NCI-H1930 (cell line): Measurements from ENCODE around the gene TMEM14C.

Experiments
- DNase-seq, 2 experiments: peaks; one replicate each; lab custom pipeline; 2025; lab: John Stamatoyannopoulos, UW

TMEM14C gene

DNA sequence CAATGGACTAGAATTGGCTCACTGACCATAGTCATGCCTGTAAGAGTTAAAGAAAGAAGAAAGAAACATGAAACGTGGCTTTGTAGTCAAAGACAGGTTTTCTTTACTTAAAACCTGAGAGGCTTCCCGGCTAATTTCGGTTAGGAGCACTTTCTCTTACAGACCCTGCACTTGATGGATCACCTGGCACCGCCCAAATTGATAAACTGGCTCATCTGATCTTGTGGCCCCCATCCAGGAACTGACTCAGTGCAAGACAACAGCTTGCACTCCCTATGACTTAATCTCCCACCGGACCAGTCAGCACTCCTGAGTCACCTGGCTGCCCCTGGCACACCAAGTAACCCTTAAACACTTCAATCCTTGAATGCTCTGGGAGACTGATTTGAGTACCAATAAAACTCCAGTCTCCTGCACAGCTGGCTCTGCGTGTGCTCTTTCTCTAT lies 37.0 kb downstream of the TMEM14C start:
- DNase-seq = no peak

- no peak for DNase-seq
Measured at GRCh38 chr6:10763006-10763405, 40.1 kb downstream of the TMEM14C start.

- DNase-seq = no peak
Measured at GRCh38 chr6:10769419-10769818, 46.5 kb downstream of the TMEM14C start.

DNA sequence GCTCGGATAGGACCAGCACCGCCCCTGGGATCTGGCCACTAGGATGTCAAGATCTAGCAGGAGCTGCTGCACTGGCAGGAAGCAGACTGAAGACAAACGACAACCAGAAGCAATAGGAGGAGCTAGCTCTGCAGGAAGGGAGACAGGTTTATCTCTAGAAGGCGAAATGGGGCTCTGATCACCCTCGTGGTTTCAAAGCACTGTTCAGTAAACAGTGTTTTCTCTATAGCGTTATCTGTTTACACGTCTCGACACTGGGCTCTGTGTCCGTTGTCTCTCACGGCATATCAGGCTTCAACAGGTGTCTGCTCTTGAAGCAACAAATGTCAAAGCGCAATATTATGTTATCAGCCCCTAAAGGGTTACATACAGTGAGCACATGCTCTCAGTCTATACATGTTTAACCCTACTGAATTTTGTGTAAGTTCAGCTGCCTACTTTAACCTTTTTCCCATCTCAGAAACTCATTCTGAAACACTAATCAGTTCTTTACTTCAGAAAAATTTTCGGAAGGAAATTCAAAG lies 48.6 kb downstream of the TMEM14C start:
- no peak for DNase-seq

- DNase-seq = no peak
Measured at GRCh38 chr6:10778230-10778629, 55.4 kb downstream of the TMEM14C start.

DNA sequence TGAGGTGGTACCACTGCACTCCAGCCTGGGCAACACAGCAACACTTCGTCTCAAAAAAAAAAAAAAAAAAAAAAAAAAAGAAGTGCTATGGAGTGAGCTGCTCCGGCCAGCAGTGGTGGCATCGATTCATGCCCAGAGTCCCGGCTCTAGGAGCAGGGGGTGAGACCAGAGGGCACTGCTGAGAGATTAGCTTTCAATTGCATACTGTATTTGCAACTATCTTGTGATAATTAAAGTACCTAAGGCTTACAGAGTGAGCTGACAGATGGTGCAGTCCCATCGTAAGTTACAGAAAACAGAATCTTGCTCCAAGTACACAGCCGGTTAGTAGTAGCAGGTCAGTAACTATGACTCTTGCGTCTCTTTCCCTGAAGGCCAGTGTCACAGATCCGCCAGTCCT lies 56.2 kb downstream of the TMEM14C start:
- DNase-seq = no peak
